ENCODE measurements around the gene GLRX3.

GLRX3 gene

GRCh38 chr10:130193493-130194193 lies 57.5 kb downstream of the GLRX3 start:
- H3K4me3 ChIP-seq (ENCODE audit: low read depth, low read length) = no peak overlapping the region
- no peak for TF ChIP-seq CTCF (conservative IDR thresholded peaks at IDR 0.05; ENCODE audit: low read depth, low read length)
- no peak for DNase-seq (ENCODE audit: low read depth)

GRCh38 chr10:130194194-130194990 lies 58.2 kb downstream of the GLRX3 start:
- DNase-seq (ENCODE audit: low read depth) = peak; percentile 22
- no peak overlapping the region for H3K4me3 ChIP-seq (ENCODE audit: low read depth, low read length)
- no peak for TF ChIP-seq CTCF (conservative IDR thresholded peaks at IDR 0.05; ENCODE audit: low read depth, low read length)

GRCh38 chr10:130194991-130195645 lies 58.9 kb downstream of the GLRX3 start:
- DNase-seq (ENCODE audit: low read depth) = no peak
- no peak for TF ChIP-seq CTCF (conservative IDR thresholded peaks at IDR 0.05; ENCODE audit: low read depth, low read length)

GRCh38 chr10:130195746-130196294 lies 59.6 kb downstream of the GLRX3 start:
- DNase-seq (ENCODE audit: low read depth) = no peak
- TF ChIP-seq CTCF (conservative IDR thresholded peaks at IDR 0.05; ENCODE audit: low read depth, low read length) = no peak
- H3K4me3 ChIP-seq (ENCODE audit: low read depth, low read length) = no peak overlapping the region

More at GRCh38 chr10:130194991-130195645, 58.9 kb downstream of the GLRX3 start:
- H3K4me3 ChIP-seq (ENCODE audit: low read depth, low read length) = no peak overlapping the region

- TF ChIP-seq CTCF (conservative IDR thresholded peaks at IDR 0.05; ENCODE audit: low read depth, low read length) = no peak
- DNase-seq (ENCODE audit: low read depth) = no peak
- H3K4me3 ChIP-seq (ENCODE audit: low read depth, low read length) = no peak overlapping the region
Measured at GRCh38 chr10:130196511-130197487, 60.6 kb downstream of the GLRX3 start.

- no peak overlapping the region for H3K4me3 ChIP-seq (ENCODE audit: low read depth, low read length)
- no peak for TF ChIP-seq CTCF (conservative IDR thresholded peaks at IDR 0.05; ENCODE audit: low read depth, low read length)
Measured at GRCh38 chr10:130198651-130199050, 62.5 kb downstream of the GLRX3 start.

More at GRCh38 chr10:130198651-130199050, 62.5 kb downstream of the GLRX3 start:
- DNase-seq (ENCODE audit: low read depth) = no peak

Measured in choroid plexus epithelial cell (primary cell).